ENCODE results near the gene FLOT2.
"Not testable (repeated sequence)": the region's sequence is repeated elsewhere in the genome, so short reads cannot be mapped to it uniquely, and the experiment has no call there.

Gene FLOT2

GRCh38 chr17:28873839-28874238 lies 23.7 kb downstream of the FLOT2 start:
- no peak for DNase-seq (ENCODE audit: low spot score)

GRCh38 chr17:28871056-28871579 lies 26.4 kb downstream of the FLOT2 start:
- DNase-seq (ENCODE audit: low spot score), result peak; percentile 40

GRCh38 chr17:28867276-28867675 lies 30.3 kb downstream of the FLOT2 start:
- no peak for DNase-seq (ENCODE audit: low spot score)

- no peak for DNase-seq (ENCODE audit: low spot score)
Observed at GRCh38 chr17:28865946-28866752, 31.4 kb downstream of the FLOT2 start.

- no peak for DNase-seq (ENCODE audit: low spot score)
Observed at GRCh38 chr17:28864991-28865849, 32.3 kb downstream of the FLOT2 start.

- DNase-seq (ENCODE audit: low spot score), result no peak
Observed at GRCh38 chr17:28863953-28864352, 33.6 kb downstream of the FLOT2 start.

GRCh38 chr17:28862561-28862960 lies 35.0 kb downstream of the FLOT2 start:
- DNase-seq (ENCODE audit: low spot score), result no peak

GRCh38 chr17:28861393-28862203 lies 35.9 kb downstream of the FLOT2 start:
- no peak for DNase-seq (ENCODE audit: low spot score)

GRCh38 chr17:28860363-28860808 lies 37.1 kb downstream of the FLOT2 start:
- no peak for DNase-seq (ENCODE audit: low spot score)

- no peak for DNase-seq (ENCODE audit: low spot score)
Observed at GRCh38 chr17:28858801-28859355, 38.7 kb downstream of the FLOT2 start.

GRCh38 chr17:28857905-28858800 lies 39.4 kb downstream of the FLOT2 start:
- DNase-seq (ENCODE audit: low spot score), result no peak

GRCh38 chr17:28856028-28856574 lies 41.4 kb downstream of the FLOT2 start:
- DNase-seq (ENCODE audit: low spot score), result no peak

GRCh38 chr17:28855336-28855679 lies 42.2 kb downstream of the FLOT2 start:
- DNase-seq (ENCODE audit: low spot score), result no peak

- peak; percentile 81 for DNase-seq (ENCODE audit: low spot score)
Observed at GRCh38 chr17:28854457-28855335, 42.8 kb downstream of the FLOT2 start, which contains the start of gene ERAL1. Gene ERAL1 (plus strand): TSS chr17:28855016. CDS start chr17:28855035, 19 bp downstream.

- DNase-seq (ENCODE audit: low spot score), result no peak
Observed at GRCh38 chr17:28853295-28853694, 44.2 kb downstream of the FLOT2 start.

- no peak for DNase-seq (ENCODE audit: low spot score)
Observed at GRCh38 chr17:28849281-28849680, 48.3 kb downstream of the FLOT2 start.

- DNase-seq (ENCODE audit: low spot score), result peak; percentile 61
Observed at GRCh38 chr17:28848667-28849066, 48.9 kb downstream of the FLOT2 start.

- not testable (repeated sequence) for DNase-seq (ENCODE audit: low spot score)
Observed at GRCh38 chr17:28846699-28847098, 50.8 kb downstream of the FLOT2 start.

GRCh38 chr17:28846231-28846630 lies 51.3 kb downstream of the FLOT2 start:
- DNase-seq (ENCODE audit: low spot score), result peak; percentile 2

Measured in CD4-positive, alpha-beta T cell treated with Interleukin-2 at 100 ng/mL for 4 hours (primary cell).